Measurements from ENCODE around the gene CAPN8. TPM values are rescaled to one million over a fixed set of nuclear protein-coding genes. Genes with fewer than 3 reads are reported as not detected.

Gene CAPN8
- polyA plus RNA-seq, 1 of the 3 experiments (the other 2 are of a cell fraction): not detected

GRCh38 chr1:223635236-223635635 lies 30.3 kb downstream of the CAPN8 start:
- H4K20me1 ChIP-seq (ENCODE audit: insufficient read depth): no peaks in the 10 kb centered on the region
- H3K79me2 ChIP-seq (ENCODE audit: insufficient read depth): no peaks in the 10 kb centered on the region
- no peak overlapping the region for H3K9ac ChIP-seq
- ChIA-PET POLR2A (no interaction called here), CTCF (interaction anchor here (0.9 kb wide), 1 partner anchor 9 kb away, joined by 3 read pairs; no protein-coding TSS in a partner anchor)
- WGBS (ENCODE audit: low lambda C conversion rate): 31% methylated on average over 4 of the region's 4 CpGs
- H3K9me2 ChIP-seq: no peaks in the 10 kb centered on the region
- H3K4me2 ChIP-seq: no peak overlapping the region
- H3K27me3 ChIP-seq (ENCODE audit: insufficient read depth): peaks cover 14% of the 10 kb centered on the region; the same call in 1 of the 2 replicates
- H3K36me3 ChIP-seq (replicated peaks in 1 of 2; ENCODE audit: control insufficient read depth in 1 of 2, insufficient read depth in 2 of 2, low read length in 1 of 2): no peaks in the 10 kb centered on the region
- no peaks in the 10 kb centered on the region for H3F3A ChIP-seq (replicated peaks; ENCODE audit: insufficient read depth)
- H2AFZ ChIP-seq (ENCODE audit: low read depth): no peak overlapping the region
- H3K9me3 ChIP-seq: no peaks in the 10 kb centered on the region
- H3K4me1 ChIP-seq (ENCODE audit: control insufficient read depth in 1 of 2, insufficient read depth in 2 of 2, low read depth in 1 of 2, low read length in 1 of 2): no peaks in the 10 kb centered on the region
- DNase-seq: no peak
- no peak for TF ChIP-seq GATA2 (CRISPR knock-in tag; IDR thresholded peaks at IDR 0.05)
- no peak for TF ChIP-seq EZH2phosphoT487 (IDR thresholded peaks at IDR 0.05; ENCODE audit: borderline replicate concordance, low read depth)
- H3K27ac ChIP-seq (ENCODE audit: low read depth in 2 of 2, low read length in 1 of 2): no peak overlapping the region
- no peak overlapping the region for H3K4me3 ChIP-seq (ENCODE audit: low read depth in 2 of 2, low read length in 1 of 2)

- H3K9ac ChIP-seq: no peak overlapping the region
- 18% methylated on average over 4 of the region's 4 CpGs for WGBS (ENCODE audit: low lambda C conversion rate)
These were observed 31.1 kb downstream of the CAPN8 start for GRCh38 chr1:223634423-223634822.

More at GRCh38 chr1:223634423-223634822, 31.1 kb downstream of the CAPN8 start:
- ChIA-PET CTCF (interaction anchor here (0.6 to 0.9 kb wide), 2 partner anchors 10 to 107 kb away, joined by 3 read pairs; no protein-coding TSS in a partner anchor), POLR2A (no interaction called here)
- TF ChIP-seq GATA2 (CRISPR knock-in tag; IDR thresholded peaks at IDR 0.05) (no peak), JUND (IDR thresholded peaks at IDR 0.05) (no peak), USF2 (IDR thresholded peaks at IDR 0.05; ENCODE audit: borderline replicate concordance, low read depth, low read length) (no peak), MAX (IDR thresholded peaks at IDR 0.05; ENCODE audit: low read depth) (no peak), EZH2phosphoT487 (IDR thresholded peaks at IDR 0.05; ENCODE audit: borderline replicate concordance, low read depth) (no peak), SMC3 (IDR thresholded peaks at IDR 0.05; ENCODE audit: low read depth, low read length) (no peak), MEF2A (IDR thresholded peaks at IDR 0.05; ENCODE audit: borderline replicate concordance, low read depth) (no peak), RXRA (IDR thresholded peaks at IDR 0.05; ENCODE audit: borderline replicate concordance, low read depth) (no peak), RCOR1 (IDR thresholded peaks at IDR 0.05; ENCODE audit: low read length) (no peak), TAF1 (IDR thresholded peaks at IDR 0.05; ENCODE audit: borderline replicate concordance, low read depth, low read length) (no peak), SIN3A (IDR thresholded peaks at IDR 0.05; ENCODE audit: borderline replicate concordance, low read depth, low read length) (no peak), IRF3 (IDR thresholded peaks at IDR 0.05; ENCODE audit: low read depth, low read length) (no peak), PBX3 (IDR thresholded peaks at IDR 0.05) (no peak), REST (IDR thresholded peaks at IDR 0.05; ENCODE audit: low read depth, low read length) (no peak), TCF12 (IDR thresholded peaks at IDR 0.05) (no peak), FOXM1 (IDR thresholded peaks at IDR 0.05; ENCODE audit: low read depth) (no peak)
- H3K36me3 ChIP-seq (replicated peaks in 1 of 2; ENCODE audit: control insufficient read depth in 1 of 2, insufficient read depth in 2 of 2, low read length in 1 of 2): no peaks in the 10 kb centered on the region
- H3K4me1 ChIP-seq (ENCODE audit: control insufficient read depth in 1 of 2, insufficient read depth in 2 of 2, low read depth in 1 of 2, low read length in 1 of 2): no peaks in the 10 kb centered on the region
- H3K9me2 ChIP-seq: no peaks in the 10 kb centered on the region
- no peak overlapping the region for H3K27ac ChIP-seq (ENCODE audit: low read depth in 2 of 2, low read length in 1 of 2)
- DNase-seq: no peak
- no peak overlapping the region for H2AFZ ChIP-seq (ENCODE audit: low read depth)
- no peaks in the 10 kb centered on the region for H3F3A ChIP-seq (replicated peaks; ENCODE audit: insufficient read depth)
- H3K4me2 ChIP-seq: no peak overlapping the region
- no peak overlapping the region for H3K4me3 ChIP-seq (ENCODE audit: low read depth in 2 of 2, low read length in 1 of 2)
- H4K20me1 ChIP-seq (ENCODE audit: insufficient read depth): no peaks in the 10 kb centered on the region
- no peaks in the 10 kb centered on the region for H3K9me3 ChIP-seq
- H3K79me2 ChIP-seq (ENCODE audit: insufficient read depth): no peaks in the 10 kb centered on the region
- H3K27me3 ChIP-seq (ENCODE audit: insufficient read depth): peaks cover 14% of the 10 kb centered on the region; the same call in 1 of the 2 replicates

All from SK-N-SH (cell line).